HFFc6 (cell line): ENCODE measurements around the gene ZP4. TPM values are rescaled to one million over a fixed set of nuclear protein-coding genes. Genes with fewer than 3 reads are reported as not detected.

Experiments
- DNase-seq: peaks from one replicate; pipeline ENCODE4 v3.0.0-alpha.2; 2018
- H3K27ac Mint-ChIP-seq: 2 replicates; pipeline ENCODE4 v1.8.0; 2020; ENCODE audit warnings: mild to moderate bottlenecking, mixed read lengths
- H3K27me3 Mint-ChIP-seq: 2 replicates; pipeline ENCODE4 v1.8.0; 2021; ENCODE audit warnings: mild to moderate bottlenecking, moderate library complexity, mixed read lengths; ENCODE audit not compliant: insufficient read depth
- H3K36me3 Mint-ChIP-seq: 2 replicates; pipeline ENCODE4 v1.8.0; 2021; ENCODE audit warnings: low read depth, mixed read lengths
- H3K4me1 Mint-ChIP-seq: 2 replicates; pipeline ENCODE4 v1.8.0; 2020; ENCODE audit warnings: low read depth, mixed read lengths
- H3K4me3 Mint-ChIP-seq: 2 replicates; pipeline ENCODE4 v1.8.0; 2020; ENCODE audit warnings: mild to moderate bottlenecking, moderate library complexity, mixed read lengths
- H3K9me3 Mint-ChIP-seq: 2 replicates; pipeline ENCODE4 v1.8.0; 2020; ENCODE audit warnings: mild to moderate bottlenecking, mixed read lengths
- CTCF ChIP-seq: fragments of 200-600 bp; sonication (generic); IDR thresholded peaks from 2 replicates; pipeline ENCODE4 v1.5.0; 2021; ENCODE audit warnings: antibody characterized with exemption, mild to moderate bottlenecking
- total RNA-seq, 6 experiments: library from RNA; stranded (reverse); fragmentation: NEBNext Ultra II Directional; extraction: Animal tissue kit (Norgen Biotek cat#: 25700); gene quantifications; 2 replicates in 1 of 6; 3 replicates in 5 of 6; pipeline ENCODE4 v1.2.3, GENCODE V29; 2021

ZP4 gene
- total RNA-seq, 6 experiments from 2014 or later, result not detected

- no peak for DNase-seq
- peaks cover under 1% of the 10 kb centered on the region; the same call in 1 of the 2 replicates for H3K27me3 Mint-ChIP-seq
- no peak for TF ChIP-seq CTCF
- no peaks in the 10 kb centered on the region for H3K36me3 Mint-ChIP-seq
- H3K9me3 Mint-ChIP-seq, result peaks cover 8% of the 10 kb centered on the region; the same call in 1 of the 2 replicates
- H3K4me1 Mint-ChIP-seq, result peaks cover 4% of the 10 kb centered on the region
- no peak overlapping the region for H3K27ac Mint-ChIP-seq
- no peak overlapping the region for H3K4me3 Mint-ChIP-seq
Measured at GRCh38 chr1:237884237-237884636, 6.5 kb downstream of the ZP4 start.

- DNase-seq, result peak; percentile 44
- H3K27ac Mint-ChIP-seq, result no peak overlapping the region
- no peaks in the 10 kb centered on the region for H3K36me3 Mint-ChIP-seq
Measured at GRCh38 chr1:237879195-237879594, 11.5 kb downstream of the ZP4 start.

GRCh38 chr1:237878406-237878805, 12.3 kb downstream of the ZP4 start:
- peaks cover 32% of the 10 kb centered on the region for H3K4me1 Mint-ChIP-seq
- no peaks in the 10 kb centered on the region for H3K36me3 Mint-ChIP-seq
- DNase-seq, result no peak
- peaks cover 4% of the 10 kb centered on the region; the same call in 1 of the 2 replicates for H3K9me3 Mint-ChIP-seq
- H3K4me3 Mint-ChIP-seq, result no peak overlapping the region
- TF ChIP-seq CTCF, result no peak
- H3K27ac Mint-ChIP-seq, result no peak overlapping the region
- no peaks in the 10 kb centered on the region; the same call in 1 of the 2 replicates for H3K27me3 Mint-ChIP-seq

More at GRCh38 chr1:237879195-237879594, 11.5 kb downstream of the ZP4 start:
- peaks cover 24% of the 10 kb centered on the region for H3K4me1 Mint-ChIP-seq
- no peaks in the 10 kb centered on the region; the same call in 1 of the 2 replicates for H3K27me3 Mint-ChIP-seq
- no peak for TF ChIP-seq CTCF
- peaks cover 4% of the 10 kb centered on the region; the same call in 1 of the 2 replicates for H3K9me3 Mint-ChIP-seq
- H3K4me3 Mint-ChIP-seq, result no peak overlapping the region

GRCh38 chr1:237877631-237878030, 13.1 kb downstream of the ZP4 start:
- Mint-ChIP-seq H3K27me3 (no peaks in the 10 kb centered on the region; the same call in 1 of the 2 replicates), H3K4me1 (peaks cover 39% of the 10 kb centered on the region), H3K4me3 (no peak overlapping the region), H3K9me3 (no peaks in the 10 kb centered on the region), H3K27ac (no peak overlapping the region), H3K36me3 (no peaks in the 10 kb centered on the region)
- no peak for TF ChIP-seq CTCF
- DNase-seq, result no peak

- Mint-ChIP-seq H3K27me3 (peaks cover 3% of the 10 kb centered on the region), H3K36me3 (peaks cover 4% of the 10 kb centered on the region; the same call in 1 of the 2 replicates), H3K27ac (no peak overlapping the region), H3K4me3 (no peak overlapping the region), H3K4me1 (peaks cover 45% of the 10 kb centered on the region), H3K9me3 (peaks cover 6% of the 10 kb centered on the region; the same call in 1 of the 2 replicates)
- TF ChIP-seq CTCF, result no peak
- no peak for DNase-seq
Measured at GRCh38 chr1:237875291-237875690, 15.4 kb downstream of the ZP4 start.
